ENCODE results near the gene DNAJA4. TPM values are rescaled to one million over a fixed set of nuclear protein-coding genes. Genes with fewer than 3 reads are reported as not detected.

DNAJA4 gene
- total RNA-seq, 1 experiment from 2014 or later = not detected

- no peak for DNase-seq (ENCODE audit: low spot score)
Measured at GRCh38 chr15:78280319-78281072, 16.1 kb downstream of the DNAJA4 start.

- no peak for DNase-seq (ENCODE audit: low spot score)
Measured at GRCh38 chr15:78282324-78282723, 18.0 kb downstream of the DNAJA4 start.

GRCh38 chr15:78284758-78285157 is 20.4 kb downstream of the DNAJA4 start:
- DNase-seq (ENCODE audit: low spot score) = no peak

- DNase-seq (ENCODE audit: low spot score) = no peak
Measured at GRCh38 chr15:78290222-78290621, 25.9 kb downstream of the DNAJA4 start.

GRCh38 chr15:78291052-78291451 is 26.7 kb downstream of the DNAJA4 start:
- DNase-seq (ENCODE audit: low spot score) = no peak

GRCh38 chr15:78291698-78292097 is 27.3 kb downstream of the DNAJA4 start:
- no peak for DNase-seq (ENCODE audit: low spot score)

DNA sequence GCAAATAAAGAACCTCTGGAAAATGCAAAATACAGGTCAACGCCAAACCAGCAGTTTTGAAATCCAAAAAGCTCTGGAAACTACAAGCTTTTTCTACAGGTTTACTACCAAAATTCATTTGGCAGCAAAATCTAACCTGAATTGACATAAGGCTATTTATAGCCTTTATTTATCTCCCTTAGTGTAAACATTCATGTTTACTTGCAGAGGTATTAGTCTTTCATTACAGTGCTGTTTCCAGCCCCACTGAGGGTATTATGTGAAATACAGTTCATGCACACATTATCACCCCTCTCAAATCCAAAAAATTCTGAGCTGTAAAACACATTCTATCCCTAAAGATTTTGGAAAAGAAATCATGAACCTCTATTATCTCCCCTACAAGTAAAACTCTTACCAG is 27.9 kb downstream of the DNAJA4 start:
- no peak for DNase-seq (ENCODE audit: low spot score)

DNA sequence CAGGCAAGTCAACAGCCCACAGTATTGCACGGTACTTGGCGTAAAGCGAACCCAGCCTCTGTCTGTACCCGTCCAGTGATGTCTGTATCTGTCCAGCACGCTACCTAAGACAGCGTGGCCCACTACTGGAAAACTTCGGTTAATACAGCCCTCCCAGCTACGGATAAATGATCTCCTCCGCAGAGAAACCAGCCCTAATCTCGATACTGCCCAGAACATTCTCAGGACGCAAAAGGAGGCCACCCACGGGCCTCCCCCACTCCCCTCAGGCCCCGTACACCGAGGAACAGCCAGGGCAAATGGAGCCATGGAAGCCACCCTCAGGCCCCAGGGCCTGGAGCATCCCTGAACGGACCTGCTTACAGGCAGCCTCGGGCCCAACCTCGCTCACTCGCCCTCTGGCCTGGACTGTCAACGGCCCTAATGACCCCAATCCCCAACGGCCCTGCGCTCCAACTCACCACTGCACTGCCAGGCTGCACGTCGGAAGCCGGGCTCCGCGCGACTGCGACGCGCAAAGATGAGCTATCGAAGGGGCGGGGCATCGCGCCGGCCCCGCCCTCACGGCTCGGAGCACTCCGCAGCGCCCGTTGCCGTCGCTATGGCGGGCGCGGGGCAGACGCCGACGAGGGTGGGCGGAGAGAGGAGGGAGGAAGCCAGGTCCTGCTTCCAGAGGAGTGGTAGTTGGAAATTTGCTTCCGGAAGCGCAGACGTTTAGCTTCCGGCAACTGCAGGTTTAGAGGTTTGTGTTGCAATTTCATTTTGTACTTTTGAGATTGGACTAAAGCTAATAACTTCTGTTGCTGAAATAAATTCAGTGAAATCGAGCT is 35.0 kb downstream of the DNAJA4 start, which contains the start of gene SKIC8:
Gene SKIC8, minus strand, starts transcription at position 509 of the 830 bp plus-strand sequence. CDS start 3,923 bp downstream, outside the sequence.
- peak; percentile 93 for DNase-seq (ENCODE audit: low spot score)

DNA sequence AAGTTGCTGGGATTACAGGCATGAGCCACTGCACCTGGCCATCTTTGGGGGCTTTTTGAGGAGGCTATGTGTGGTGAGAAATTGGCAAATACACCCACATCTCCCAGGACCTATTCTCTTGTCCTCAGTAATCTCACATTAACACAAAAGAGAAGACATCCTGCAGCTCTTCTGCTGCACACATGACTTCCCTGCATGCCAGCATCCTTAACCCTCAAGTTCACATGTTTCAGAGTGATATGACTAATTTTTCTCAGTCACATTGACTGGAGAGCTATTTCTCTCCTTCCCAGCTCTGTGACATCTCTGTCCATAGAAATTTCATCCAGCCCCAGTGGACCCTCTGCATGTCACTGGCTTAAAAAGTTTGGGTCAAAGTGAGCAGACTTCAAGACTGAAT is 37.0 kb downstream of the DNAJA4 start:
- DNase-seq (ENCODE audit: low spot score) = no peak

- DNase-seq (ENCODE audit: low spot score) = peak; percentile 38
Measured at GRCh38 chr15:78301828-78302227, 37.5 kb downstream of the DNAJA4 start.

DNA sequence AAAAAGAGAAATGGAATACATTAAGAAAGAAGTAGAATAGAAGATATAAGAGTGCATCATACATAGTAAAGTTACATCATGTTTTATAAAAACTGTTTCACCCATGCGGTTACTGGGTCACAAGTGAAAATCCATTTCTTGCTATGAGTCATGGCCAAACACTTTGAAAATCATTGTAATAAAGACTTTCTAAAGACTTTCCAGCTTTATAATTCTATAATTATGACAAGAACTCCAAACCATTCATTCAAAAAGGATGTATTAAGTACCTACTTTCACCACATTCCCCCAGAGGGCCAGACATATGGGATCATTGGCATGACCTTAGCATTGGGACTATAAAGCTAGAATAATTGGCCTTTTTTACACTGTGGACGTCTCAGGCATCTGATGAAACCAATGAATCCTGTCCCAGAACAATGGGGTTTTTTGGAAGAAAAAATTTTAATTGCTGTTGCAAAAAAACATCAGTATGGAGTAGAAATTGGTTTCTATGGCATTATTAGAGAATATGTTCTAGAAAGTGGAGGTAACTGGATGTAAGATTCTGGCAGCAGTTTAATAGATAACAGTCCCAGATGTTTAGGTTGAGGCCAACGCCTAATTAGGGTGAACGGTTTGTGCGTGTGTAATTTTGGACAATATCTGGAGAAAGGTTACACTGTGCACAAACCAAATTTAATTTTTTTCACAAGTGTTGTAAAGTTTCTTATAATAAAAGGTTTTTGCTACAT is 38.4 kb downstream of the DNAJA4 start:
- DNase-seq (ENCODE audit: low spot score) = peak; percentile 71

- no peak for DNase-seq (ENCODE audit: low spot score)
Measured at GRCh38 chr15:78304216-78305066, 40.1 kb downstream of the DNAJA4 start.

DNA sequence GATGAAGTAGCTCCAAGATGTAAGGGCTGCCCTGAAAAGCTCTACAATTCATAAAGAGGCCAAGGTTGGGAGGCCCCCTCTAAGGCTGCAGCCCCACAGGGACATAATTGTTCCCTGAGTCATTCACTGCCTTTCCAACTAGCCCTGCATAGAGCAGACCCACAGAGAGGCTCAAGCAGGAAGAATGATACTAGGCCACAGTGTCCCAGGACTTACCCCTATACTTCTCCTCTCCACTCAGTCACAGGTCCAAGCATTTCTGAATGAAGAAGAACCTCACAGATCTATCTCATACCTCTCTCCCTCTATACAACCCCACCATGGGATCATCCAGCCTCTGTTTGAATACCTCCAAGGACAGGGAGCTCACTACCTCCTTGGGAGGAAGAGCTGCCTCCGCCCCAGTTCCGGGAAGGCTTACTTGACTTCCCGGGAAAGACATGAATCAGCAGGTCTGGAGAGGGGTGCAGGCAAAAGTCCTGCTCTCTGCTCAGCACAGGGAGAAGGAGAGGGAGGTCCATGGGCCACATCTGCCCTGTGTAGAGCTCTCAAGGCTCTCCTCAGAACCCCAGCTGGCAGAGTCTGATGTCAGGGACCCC is 41.9 kb downstream of the DNAJA4 start:
- DNase-seq (ENCODE audit: low spot score) = peak; percentile 42

GRCh38 chr15:78307976-78308375 is 43.6 kb downstream of the DNAJA4 start:
- no peak for DNase-seq (ENCODE audit: low spot score)

- DNase-seq (ENCODE audit: low spot score) = peak; percentile 59
Measured at GRCh38 chr15:78308422-78309032, 44.2 kb downstream of the DNAJA4 start.

GRCh38 chr15:78311292-78311691 is 46.9 kb downstream of the DNAJA4 start:
- no peak for DNase-seq (ENCODE audit: low spot score)

DNA sequence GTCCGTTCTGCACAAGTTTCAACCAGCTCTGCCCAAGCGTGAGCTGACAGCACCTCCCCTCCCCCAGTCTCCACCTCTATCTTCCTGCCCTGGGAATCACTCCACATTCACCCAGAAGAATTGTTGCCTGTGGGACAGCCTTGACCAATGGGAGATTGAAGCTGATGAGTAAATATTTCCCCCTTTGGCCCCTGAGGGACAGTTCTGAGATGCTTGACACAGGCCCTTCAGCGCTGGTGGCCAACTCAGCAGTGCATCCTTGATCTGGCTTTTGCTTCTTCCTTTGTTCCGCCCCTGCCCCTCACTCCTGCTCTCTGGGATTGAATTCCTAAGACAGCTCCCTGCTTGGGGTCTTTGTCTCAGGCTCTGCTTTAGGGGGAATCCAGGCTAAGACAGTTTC is 48.2 kb downstream of the DNAJA4 start:
- DNase-seq (ENCODE audit: low spot score) = no peak

DNA sequence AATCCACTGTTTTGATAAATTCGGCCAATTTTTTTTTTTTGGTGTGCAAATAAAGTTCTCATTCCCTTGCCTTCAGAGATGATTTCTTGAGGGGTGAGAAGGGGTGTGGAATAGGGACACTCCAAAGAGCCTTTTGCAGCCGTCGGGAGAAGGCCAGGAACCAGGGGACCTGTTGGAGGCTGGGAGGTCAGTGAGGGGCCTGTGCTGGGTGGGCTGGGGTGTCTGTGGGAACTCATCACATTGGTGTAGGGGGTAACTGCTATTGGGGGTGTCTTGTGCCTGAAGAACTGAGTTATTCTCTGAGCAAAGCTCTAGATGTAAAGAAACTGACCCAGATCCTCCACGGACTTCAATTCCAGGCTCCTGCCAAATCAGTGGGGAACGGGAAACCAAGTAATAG is 48.6 kb downstream of the DNAJA4 start:
- DNase-seq (ENCODE audit: low spot score) = no peak

DNA sequence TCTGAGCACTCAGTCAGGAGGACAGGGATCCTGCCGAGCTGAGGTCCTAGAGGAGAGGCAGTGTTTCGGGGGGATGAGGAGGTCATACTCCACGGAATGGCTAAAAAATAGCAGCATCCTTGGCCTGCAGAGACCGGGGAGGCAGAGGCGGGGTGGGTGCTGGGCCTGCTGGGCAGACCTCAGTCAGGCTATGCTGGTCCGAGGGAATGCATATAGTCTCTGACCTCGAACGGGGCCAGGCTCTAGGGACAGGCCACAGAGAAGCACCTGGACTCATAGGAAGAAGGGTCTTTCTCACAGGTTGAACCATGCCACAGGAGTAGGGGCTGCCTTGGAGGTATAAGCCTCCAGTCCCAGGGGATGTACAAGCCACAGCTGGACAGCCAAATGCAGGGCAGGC is 49.0 kb downstream of the DNAJA4 start:
- no peak for DNase-seq (ENCODE audit: low spot score)

DNA sequence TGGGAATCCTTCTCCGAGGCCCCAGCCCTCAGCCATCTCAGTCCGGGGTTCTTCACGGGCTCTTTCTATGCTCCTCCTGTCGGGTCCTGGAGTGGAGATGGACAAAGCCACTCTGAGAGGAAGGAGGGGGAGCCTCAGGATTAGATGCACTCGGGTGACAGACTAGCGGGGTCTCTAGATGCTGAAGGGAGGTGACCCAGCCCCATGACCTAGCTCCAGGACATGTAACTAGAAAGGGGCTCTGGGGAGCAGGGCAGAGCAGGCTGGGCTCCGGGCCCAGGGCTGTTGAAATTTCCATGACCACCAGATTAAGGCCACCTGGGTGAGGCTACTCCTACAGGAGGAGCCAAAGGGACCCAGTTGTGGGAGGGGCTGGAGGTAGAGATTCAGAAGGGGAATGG is 49.8 kb downstream of the DNAJA4 start:
- no peak for DNase-seq (ENCODE audit: low spot score)

Measured in H4 (cell line).